Measurements from ENCODE around the gene ACER2.
"Not testable (repeated sequence)": the region's sequence is repeated elsewhere in the genome, so short reads cannot be mapped to it uniquely, and the experiment has no call there.

The ACER2 gene

DNA sequence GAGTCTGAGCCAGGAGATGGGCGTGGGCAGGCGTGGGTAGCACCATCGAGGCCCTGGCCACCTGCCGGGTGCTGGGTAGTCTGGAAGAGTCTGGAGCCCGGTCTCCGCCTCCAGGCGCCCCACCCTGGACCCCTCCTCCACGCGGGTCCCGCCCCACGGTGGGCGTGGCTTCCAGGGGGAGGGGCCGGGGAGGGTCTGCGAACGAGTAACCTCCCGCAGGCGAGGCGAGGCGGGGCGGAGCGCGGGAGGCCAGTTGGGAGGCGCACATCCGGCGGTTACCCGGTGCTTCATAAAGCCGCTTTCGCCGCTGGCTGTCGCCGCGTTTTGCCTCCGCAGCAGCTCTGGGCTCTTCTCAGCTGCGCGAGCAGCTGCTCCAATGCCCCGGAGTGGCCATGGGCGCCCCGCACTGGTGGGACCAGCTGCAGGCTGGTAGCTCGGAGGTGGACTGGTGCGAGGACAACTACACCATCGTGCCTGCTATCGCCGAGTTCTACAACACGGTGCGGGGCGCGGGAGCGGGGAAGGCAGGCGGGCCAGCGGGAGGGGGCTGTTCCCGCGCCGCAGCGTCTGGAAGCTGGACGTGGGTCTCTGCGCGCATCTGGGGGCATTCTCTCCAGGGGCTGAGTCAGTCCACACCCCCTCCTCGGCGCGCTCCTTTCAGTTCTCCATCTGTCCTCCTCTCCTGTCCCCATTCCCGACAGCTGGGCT lies at the start of gene ACER2:
Gene ACER2 (plus strand): TSS at position 317 of the 708 bp plus-strand sequence. CDS start 76 bp downstream, at position 393.
- H3K4me3 ChIP-seq: peak within 1 kb of the TSS; percentile 69 to 88 (median 78)

DNA sequence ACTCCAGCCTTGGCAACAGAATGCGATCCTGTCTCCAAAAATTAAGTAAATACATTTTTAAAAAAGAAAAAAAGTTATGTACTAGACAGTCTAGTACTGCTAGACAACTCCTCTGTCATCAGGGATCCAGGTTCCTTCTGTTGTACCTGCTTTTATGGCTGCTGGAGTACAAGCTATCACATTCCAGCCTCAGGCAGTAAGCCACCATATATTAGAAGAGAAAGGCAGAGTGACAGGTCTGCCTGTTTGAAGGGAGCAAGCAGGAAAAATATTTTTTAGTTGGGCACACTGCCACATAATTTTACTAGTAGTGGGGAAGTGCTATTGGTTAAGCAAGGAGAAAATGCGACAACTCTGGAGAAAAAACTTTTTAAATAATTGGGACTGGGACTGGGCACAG lies 39.7 kb upstream of the ACER2 start:
- H3K27ac ChIP-seq: peak overlapping the region in 1 of 21 experiments; percentile 35
- H3K4me3 ChIP-seq: no peak overlapping the region

More for the DNA sequence above, at the start of gene ACER2:
- peak within 1 kb of the TSS in 20 of 21 experiments; percentile 31 to 88 (median 73) for H3K27ac ChIP-seq

DNA sequence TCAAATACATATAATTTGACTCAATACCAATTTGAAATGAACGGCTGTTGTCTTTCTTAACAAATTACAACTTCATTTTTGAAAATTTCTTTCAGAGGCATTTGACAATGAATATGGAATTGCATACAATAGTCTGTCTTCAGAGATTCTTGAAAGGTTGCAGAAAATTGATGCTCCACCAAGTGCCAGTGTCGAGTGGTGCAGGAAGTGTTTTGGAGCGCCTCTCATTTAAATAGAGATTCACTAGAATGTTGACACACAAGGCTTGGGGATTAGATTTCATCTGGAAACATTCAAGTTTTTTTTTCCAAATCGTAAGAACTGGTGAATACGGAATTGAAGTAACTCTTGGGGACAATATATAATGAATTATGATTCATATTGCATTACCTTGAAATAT lies 36.9 kb upstream of the ACER2 start:
- no peak overlapping the region for H3K4me3 ChIP-seq
- no peak overlapping the region for H3K27ac ChIP-seq

DNA sequence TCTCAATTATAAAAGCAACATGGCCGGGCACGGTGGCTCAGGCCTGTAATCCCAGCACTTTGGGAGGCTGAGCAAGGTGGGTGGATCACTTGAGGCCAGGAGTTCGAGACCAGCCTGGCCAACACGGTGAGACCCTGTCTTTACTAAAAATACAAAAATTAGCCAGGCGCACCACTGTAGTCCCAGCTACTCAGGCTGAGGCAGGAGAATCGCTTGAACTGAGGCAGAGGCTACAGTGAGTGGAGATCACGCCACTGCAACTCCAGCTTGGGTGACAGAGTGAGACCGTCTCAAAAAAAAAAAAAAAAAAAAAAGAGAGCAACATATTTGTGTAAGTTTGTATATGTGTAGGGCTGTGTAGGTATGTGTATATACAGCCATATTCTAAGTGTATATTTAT lies 36.2 kb upstream of the ACER2 start:
- H3K4me3 ChIP-seq: no peak overlapping the region
- no peak overlapping the region for H3K27ac ChIP-seq

DNA sequence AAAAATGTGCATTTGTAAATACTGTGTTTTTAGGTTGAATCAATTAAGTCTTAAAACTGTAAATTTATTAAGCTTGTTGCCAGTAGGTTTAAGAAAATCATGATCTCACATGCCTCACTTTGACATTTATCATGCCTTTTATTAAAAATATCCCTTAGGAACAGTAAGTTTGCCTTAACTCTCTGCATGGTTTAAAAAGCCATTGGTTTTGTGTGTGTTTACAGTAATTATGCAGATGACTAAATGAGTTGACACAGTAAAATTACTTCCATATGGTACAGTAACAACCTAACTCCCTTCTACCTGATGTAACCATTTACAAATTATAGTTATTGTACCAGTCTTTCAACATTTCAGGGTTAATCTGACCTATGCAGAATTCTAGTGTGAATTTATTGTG lies 35.3 kb upstream of the ACER2 start:
- H3K27ac ChIP-seq: no peak overlapping the region
- no peak overlapping the region for H3K4me3 ChIP-seq

DNA sequence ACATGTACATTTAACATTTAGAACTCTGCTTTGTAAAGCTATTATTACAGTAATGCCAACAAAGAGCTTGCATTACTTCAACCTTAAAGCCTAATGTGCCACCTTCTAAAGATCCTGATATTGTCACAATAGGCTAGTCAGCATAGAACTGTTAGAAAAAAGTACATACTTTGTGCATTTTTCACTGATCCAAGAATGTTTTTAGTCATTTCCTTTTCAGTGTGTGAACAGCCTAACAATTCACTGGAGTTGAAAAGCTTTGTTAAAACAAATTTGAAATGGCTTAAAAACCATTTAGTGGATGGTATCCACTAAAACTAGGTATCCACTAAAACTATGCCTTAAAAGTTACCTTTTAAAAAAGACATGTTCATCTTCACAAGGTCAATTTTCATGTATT lies 33.3 kb upstream of the ACER2 start:
- H3K27ac ChIP-seq: no peak overlapping the region
- H3K4me3 ChIP-seq: no peak overlapping the region

DNA sequence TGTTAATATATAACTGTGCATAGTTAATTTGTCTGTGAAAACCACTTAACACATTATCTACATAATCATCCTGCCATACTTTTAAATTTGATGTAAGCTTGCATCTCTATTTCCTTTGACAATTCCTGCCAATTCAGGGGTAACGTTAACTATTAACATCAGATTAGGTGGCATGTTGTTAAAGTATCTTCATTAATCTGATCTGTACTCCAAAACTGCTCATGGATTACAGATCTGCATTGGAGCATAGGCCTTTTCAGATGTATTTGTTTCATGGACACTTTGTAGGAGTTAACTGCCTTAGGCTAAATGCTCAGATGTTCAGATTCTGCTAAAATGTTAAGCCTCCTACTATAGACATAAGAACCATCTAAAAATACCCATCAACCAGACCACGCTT lies 31.9 kb upstream of the ACER2 start:
- H3K4me3 ChIP-seq: no peak overlapping the region
- no peak overlapping the region for H3K27ac ChIP-seq

DNA sequence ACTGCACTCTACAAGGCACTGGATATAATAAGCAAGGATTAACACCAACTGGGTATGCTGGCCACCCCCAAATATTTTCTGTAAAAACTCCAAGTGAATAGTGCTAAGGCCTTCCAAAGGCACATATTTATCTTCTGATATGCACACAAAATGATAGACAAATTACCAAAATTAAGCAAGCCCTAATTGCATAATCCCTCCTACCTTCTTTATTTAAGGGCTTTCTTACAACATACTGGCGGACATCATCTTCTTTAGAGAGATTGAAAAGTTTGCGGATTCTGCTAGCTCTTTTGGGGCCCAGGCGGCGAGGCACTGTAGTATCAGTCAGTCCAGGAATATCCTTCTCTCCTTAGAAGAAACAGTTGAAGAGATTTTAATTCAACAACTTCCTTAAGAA lies 30.6 kb upstream of the ACER2 start:
- H3K27ac ChIP-seq: peak overlapping the region in 6 of 21 experiments; percentile 0 to 52 (median 16)

DNA sequence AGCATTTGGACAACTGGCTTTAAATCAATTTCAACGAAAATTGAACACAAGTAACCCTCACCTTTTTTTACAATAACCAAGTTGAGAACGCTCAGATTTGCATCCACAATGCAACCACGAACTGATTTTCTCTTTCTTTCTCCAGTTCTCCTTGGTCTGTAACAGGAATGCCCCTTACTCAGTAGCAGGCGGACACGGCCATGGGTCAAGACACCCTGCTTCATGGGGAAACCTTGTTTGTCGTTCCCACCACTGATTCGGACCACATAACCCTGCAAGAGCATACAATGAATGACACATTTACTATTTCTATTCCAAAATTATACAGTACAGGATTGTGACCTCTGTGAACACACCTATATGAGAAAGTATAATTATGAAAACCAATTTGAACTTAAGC lies 30.2 kb upstream of the ACER2 start:
- peak overlapping the region in 14 of 21 experiments; percentile 5 to 98 (median 92) for H3K27ac ChIP-seq
- H3K4me3 ChIP-seq: peak overlapping the region; percentile 68 to 88 (median 78)

More for the DNA sequence above, 30.6 kb upstream of the ACER2 start:
- peak overlapping the region in 5 of 7 experiments; percentile 68 to 88 (median 75) for H3K4me3 ChIP-seq

DNA sequence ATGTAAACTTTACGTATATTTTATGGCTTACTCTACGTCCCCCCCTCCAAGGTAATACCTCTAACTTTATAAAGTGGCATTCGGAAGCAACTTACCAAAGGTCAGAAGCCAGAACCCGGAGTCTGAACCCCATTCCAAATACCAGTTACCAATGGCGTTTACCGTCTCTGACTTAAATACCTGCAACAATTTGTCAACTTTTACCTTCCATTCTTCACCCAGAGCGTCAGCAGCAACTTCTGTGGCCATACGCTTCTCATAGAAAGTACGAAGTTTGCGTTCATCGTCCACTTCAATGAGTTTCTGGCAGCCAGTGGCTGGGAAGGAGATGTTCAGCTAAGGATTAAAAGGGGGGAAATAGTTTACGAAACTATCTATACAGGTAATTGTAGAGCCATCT lies 29.5 kb upstream of the ACER2 start:
- Histone ChIP-seq H3K27ac (peak overlapping the region in 20 of 21 experiments; percentile 70 to 98 (median 94)), H3K4me3 (peak overlapping the region; percentile 68 to 88 (median 78))

DNA sequence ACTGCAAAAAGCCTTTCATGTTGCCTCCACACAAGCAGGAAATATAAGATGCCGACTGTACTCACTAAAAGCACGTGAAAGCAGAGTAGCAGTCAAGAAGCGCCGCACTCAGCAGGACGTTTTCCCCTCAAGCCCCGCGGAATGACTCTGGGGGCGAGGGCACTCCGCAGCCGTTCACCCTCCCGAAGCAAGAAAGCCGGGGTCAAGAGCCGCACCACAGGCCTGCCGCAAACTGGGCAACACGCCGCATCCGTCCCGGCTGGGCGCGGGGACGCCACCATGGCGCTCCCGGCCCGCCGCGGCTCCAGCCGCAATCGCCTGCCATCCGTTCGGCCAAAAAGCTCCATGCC lies 29.1 kb upstream of the ACER2 start:
- Histone ChIP-seq H3K4me3 (peak overlapping the region; percentile 68 to 88 (median 78)), H3K27ac (peak overlapping the region; percentile 36 to 98 (median 93))

DNA sequence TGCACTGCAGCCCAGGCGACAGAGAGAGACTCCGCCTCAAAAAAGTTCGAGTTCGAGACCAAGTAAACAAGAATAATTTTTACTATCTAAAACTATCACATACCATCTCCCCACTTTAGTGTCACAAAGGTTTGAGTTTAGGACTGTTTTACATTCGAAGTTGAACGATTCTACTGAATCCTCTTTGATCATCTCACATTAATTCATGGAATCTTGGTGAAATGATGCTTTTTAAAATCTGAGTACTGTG lies 28.1 kb upstream of the ACER2 start:
- Histone ChIP-seq H3K4me3 (peak overlapping the region; percentile 68 to 88 (median 78)), H3K27ac (peak overlapping the region; percentile 36 to 98 (median 93))

DNA sequence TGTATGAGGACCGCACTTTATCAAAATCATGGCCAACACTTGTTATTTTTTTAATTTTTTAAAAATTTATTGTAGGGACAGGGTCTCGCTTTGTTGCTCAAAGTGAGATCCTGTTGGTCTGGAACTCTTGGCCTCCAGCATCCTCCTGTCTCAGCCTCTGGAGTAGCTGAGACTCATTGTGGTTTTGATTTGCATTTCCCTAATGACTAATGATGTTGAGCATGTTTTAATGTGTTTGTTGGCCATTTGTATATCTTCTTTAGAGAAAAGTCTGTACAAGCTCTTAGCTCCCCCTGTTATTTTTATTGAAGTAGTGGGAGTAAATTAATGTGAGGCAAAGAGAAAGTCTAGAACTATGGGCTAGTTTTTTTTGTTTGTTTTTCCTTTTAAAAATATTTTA lies 27.2 kb upstream of the ACER2 start:
- no peak overlapping the region for H3K27ac ChIP-seq
- no peak overlapping the region for H3K4me3 ChIP-seq

DNA sequence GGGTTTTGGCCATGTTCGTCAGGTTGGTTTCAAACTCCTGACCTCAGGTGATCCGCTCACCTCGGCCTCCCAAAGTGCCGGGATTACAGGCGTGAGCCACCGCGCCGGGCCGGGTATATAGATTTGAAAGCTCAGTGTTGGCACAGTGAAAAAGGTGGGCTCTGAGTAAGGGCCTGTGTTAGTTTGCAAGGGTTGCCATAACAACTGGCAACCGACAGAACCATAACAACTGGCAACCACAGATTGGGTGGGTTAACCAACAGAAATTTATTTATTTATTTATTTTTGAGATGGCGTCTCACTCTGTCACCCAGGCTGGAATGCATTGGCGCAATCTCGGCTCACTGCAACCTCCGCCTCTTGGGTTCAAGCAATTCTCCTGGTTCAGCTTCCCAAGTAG lies 23.6 kb upstream of the ACER2 start:
- H3K27ac ChIP-seq, H3K4me3 ChIP-seq: not testable (repeated sequence)

DNA sequence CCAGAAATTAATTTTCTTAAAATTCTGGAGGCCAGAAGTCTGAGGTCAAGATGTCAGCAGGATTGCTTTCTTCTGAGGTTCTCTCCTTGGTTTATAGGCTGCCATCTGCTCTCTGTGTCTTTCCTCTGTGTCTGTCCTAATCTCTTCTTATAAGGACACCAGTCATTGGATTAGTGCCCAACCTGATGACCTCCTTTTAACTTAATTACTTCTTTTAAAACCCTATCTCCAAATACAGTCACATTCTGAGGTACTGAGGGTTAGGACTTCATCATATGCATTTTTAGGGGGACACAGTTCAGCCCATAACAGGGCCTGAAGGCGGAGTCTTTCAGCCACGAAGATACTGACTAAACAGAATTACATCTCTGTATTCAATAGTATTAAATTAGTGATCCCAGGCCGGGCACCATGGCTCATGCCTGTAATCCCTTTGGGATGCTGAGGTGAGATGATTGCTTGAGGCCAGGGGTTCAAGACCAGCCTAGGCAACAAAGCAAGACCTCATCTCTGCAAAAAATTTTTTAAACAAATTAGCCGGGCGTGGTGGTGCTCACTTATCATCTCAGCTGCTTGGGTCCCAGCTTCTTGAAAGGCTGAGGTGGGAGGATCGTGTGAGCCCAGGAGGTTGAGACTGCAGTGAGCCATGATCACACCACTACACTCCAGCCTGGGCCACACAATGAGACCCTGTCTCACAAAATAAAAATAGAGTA lies 22.9 kb upstream of the ACER2 start:
- Histone ChIP-seq H3K4me3 (no peak overlapping the region), H3K27ac (no peak overlapping the region)

DNA sequence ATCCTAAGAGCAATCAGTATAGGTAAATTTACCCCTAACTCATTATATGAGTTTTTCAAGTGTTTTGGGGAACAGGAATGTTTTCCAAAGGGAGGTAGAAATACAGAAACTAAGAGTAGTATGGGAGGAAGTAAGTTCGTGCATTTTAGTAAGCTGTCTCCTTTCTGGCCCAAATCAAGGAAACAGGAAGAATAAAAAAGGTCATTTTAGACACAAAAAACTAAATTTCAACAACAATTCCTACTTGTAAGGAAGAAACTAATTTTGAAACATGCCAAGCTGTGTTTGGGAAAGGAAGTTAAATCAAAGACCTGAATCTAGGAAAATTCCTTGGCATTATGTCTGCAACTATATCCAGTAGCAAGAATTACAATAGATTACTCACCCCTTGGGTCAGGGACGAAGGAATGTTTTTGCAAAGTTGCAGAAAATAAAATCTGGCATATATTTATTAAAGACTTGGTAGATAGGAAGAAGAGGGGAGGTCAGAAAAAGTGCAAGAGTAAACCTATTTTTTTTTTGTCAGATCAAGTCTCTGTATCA lies 22.2 kb upstream of the ACER2 start:
- Histone ChIP-seq H3K27ac (no peak overlapping the region), H3K4me3 (no peak overlapping the region)

DNA sequence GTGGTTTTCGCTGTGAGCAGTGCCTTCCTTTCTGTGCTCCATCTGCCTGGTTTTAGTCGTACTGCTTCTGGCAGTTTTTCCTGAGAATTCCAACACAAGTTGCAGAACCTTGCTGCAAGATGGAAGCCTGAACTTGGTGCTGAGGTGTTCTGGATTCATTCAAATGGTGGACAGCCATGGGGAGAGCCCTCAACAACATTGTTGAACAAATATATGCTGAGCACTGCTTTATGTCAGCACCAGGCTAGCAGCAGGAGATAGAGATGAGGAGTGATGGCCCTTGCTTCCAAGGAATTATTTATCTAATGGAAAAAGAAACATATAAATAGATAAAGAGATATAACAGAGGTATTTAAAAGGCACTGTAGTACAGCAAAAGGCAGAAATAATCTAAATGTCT lies 21.5 kb upstream of the ACER2 start:
- H3K4me3 ChIP-seq: no peak overlapping the region
- H3K27ac ChIP-seq: no peak overlapping the region

DNA sequence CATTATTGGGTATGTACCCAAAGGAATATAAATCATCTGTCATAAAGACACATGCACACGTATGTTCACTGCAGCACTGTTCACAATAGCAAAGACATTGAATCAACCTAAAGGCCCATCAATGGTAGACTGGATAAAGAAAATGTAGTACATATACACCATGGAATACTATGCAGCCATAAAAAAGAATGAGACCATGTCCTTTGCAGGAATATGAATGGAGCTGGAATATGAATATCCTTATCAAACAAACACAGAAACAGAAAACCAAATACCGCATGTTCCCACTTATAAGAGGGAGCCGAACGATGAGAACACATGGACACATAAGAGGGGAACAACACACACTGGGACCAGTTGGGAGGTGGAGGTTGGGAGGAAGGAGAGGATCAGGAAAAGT lies 19.3 kb upstream of the ACER2 start:
- not testable (repeated sequence) for H3K27ac ChIP-seq, H3K4me3 ChIP-seq

DNA sequence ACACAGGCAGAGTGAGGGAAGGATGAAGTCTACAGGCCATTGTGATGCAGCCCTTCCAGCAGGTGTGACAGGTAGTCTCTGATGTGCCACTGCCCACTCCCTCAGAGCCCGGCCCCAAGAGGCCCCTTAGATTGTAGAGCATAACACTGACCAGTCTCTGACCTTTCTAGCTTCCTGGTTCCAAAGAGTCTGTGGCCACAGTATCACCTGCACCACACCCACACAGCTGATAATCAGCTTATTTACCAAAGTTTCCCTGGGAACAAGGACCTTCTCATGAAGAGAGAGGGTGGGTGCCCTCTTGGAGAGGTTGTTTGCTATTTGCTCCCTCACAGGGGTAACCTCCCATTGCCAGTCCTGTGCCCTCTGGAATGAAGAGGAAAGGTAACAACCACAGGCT lies 11.0 kb upstream of the ACER2 start:
- no peak overlapping the region for H3K27ac ChIP-seq
- H3K4me3 ChIP-seq: no peak overlapping the region

DNA sequence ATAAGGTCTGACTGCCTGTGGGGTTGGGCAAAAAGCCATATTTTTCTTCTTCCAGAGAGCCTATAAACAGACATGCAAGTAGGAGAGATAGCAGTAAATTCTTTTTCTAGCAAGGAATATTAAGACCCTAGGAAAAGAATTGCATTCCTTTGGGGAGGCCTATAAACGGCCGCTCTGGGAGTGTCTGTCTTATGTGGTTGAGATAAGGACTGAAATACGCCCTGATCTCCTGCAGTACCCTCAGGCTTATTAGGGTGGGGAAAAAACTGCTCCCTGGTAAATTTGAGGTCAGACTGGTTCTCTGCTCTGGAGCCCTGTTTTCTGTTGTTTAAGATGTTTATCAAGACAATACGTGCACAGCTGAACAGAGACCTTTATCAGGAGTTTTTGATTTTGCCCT lies 5.6 kb upstream of the ACER2 start:
- peak overlapping the region in 1 of 21 experiments; percentile 51 for H3K27ac ChIP-seq
- H3K4me3 ChIP-seq: not testable (repeated sequence)
